Skeletal muscle satellite cell (primary cell): Measurements from ENCODE around the gene MEN1.

Experiments
- H3K27me3 ChIP-seq: 2 replicates; pipeline ENCODE4 v1.7.0; 2013; ENCODE audit warnings: low read length; ENCODE audit not compliant: control insufficient read depth, insufficient read depth
- H3K36me3 ChIP-seq: 2 replicates; pipeline ENCODE4 v1.7.0; 2013; ENCODE audit warnings: mild to moderate bottlenecking, control low read depth, low read length; ENCODE audit not compliant: insufficient read depth
- H3K4me1 ChIP-seq: 2 replicates; pipeline ENCODE4 v1.7.0; 2013; ENCODE audit warnings: low read length; ENCODE audit not compliant: control insufficient read depth, insufficient read depth
- H3K4me2 ChIP-seq: 2 replicates; pipeline ENCODE4 v1.7.0; 2013; ENCODE audit warnings: mild to moderate bottlenecking, low read length
- H3K4me3 ChIP-seq: 2 replicates; pipeline ENCODE4 v1.7.0; 2013; ENCODE audit warnings: low read length
- H3K9ac ChIP-seq: 2 replicates; pipeline ENCODE4 v1.7.0; 2013; ENCODE audit warnings: mild to moderate bottlenecking, low read depth, low read length, moderate library complexity
- H3K9me3 ChIP-seq: replicated peaks from 2 replicates; pipeline ENCODE4 v1.7.0; 2013; ENCODE audit warnings: mild to moderate bottlenecking, control low read depth, low read length

The MEN1 gene

GRCh38 chr11:64835616-64836447, 25.5 kb upstream of the MEN1 start:
- Histone ChIP-seq H3K4me2 (no peak overlapping the region), H3K9me3 (no peaks in the 10 kb centered on the region), H3K4me1 (peaks cover 6% of the 10 kb centered on the region), H3K4me3 (no peak overlapping the region), H3K36me3 (no peaks in the 10 kb centered on the region), H3K27me3 (peaks cover 4% of the 10 kb centered on the region), H3K9ac (no peak overlapping the region)

- no peaks in the 10 kb centered on the region for H3K36me3 ChIP-seq
- H3K4me3 ChIP-seq, result no peak overlapping the region
- no peak overlapping the region for H3K4me2 ChIP-seq
- no peak overlapping the region for H3K9ac ChIP-seq
- no peaks in the 10 kb centered on the region for H3K9me3 ChIP-seq
- peaks cover 6% of the 10 kb centered on the region for H3K4me1 ChIP-seq
- H3K27me3 ChIP-seq, result peaks cover 11% of the 10 kb centered on the region
Observed at GRCh38 chr11:64834723-64835615, 24.6 kb upstream of the MEN1 start.

GRCh38 chr11:64834031-64834722, 23.8 kb upstream of the MEN1 start:
- Histone ChIP-seq H3K27me3 (peaks cover 14% of the 10 kb centered on the region), H3K4me2 (no peak overlapping the region), H3K9me3 (no peaks in the 10 kb centered on the region), H3K4me1 (peaks cover 6% of the 10 kb centered on the region), H3K4me3 (no peak overlapping the region), H3K9ac (no peak overlapping the region), H3K36me3 (no peaks in the 10 kb centered on the region)

GRCh38 chr11:64833509-64833908, 23.2 kb upstream of the MEN1 start:
- Histone ChIP-seq H3K27me3 (peaks cover 15% of the 10 kb centered on the region), H3K4me1 (peaks cover 6% of the 10 kb centered on the region), H3K4me2 (no peak overlapping the region), H3K9ac (no peak overlapping the region), H3K4me3 (no peak overlapping the region), H3K36me3 (no peaks in the 10 kb centered on the region), H3K9me3 (no peaks in the 10 kb centered on the region)

- Histone ChIP-seq H3K4me2 (no peak overlapping the region), H3K9me3 (no peaks in the 10 kb centered on the region), H3K4me1 (peaks cover 6% of the 10 kb centered on the region), H3K9ac (no peak overlapping the region), H3K4me3 (no peak overlapping the region), H3K36me3 (no peaks in the 10 kb centered on the region), H3K27me3 (peaks cover 16% of the 10 kb centered on the region)
Observed at GRCh38 chr11:64833198-64833502, 22.8 kb upstream of the MEN1 start.

- Histone ChIP-seq H3K27me3 (peaks cover 21% of the 10 kb centered on the region), H3K9me3 (no peaks in the 10 kb centered on the region), H3K9ac (no peak overlapping the region), H3K36me3 (no peaks in the 10 kb centered on the region), H3K4me3 (no peak overlapping the region), H3K4me2 (no peak overlapping the region), H3K4me1 (peaks cover 6% of the 10 kb centered on the region)
Observed at GRCh38 chr11:64832467-64833197, 22.3 kb upstream of the MEN1 start.

- no peak overlapping the region for H3K4me2 ChIP-seq
- H3K9me3 ChIP-seq, result no peaks in the 10 kb centered on the region
- H3K4me3 ChIP-seq, result no peak overlapping the region
- peaks cover 6% of the 10 kb centered on the region for H3K4me1 ChIP-seq
- H3K27me3 ChIP-seq, result peaks cover 33% of the 10 kb centered on the region
- H3K9ac ChIP-seq, result no peak overlapping the region
- no peaks in the 10 kb centered on the region for H3K36me3 ChIP-seq
Observed at GRCh38 chr11:64831411-64831891, 21.1 kb upstream of the MEN1 start.

- H3K4me3 ChIP-seq, result no peak overlapping the region
- no peaks in the 10 kb centered on the region for H3K9me3 ChIP-seq
- H3K4me1 ChIP-seq, result no peaks in the 10 kb centered on the region
- no peak overlapping the region for H3K9ac ChIP-seq
- no peak overlapping the region for H3K4me2 ChIP-seq
- no peaks in the 10 kb centered on the region for H3K36me3 ChIP-seq
- H3K27me3 ChIP-seq, result peaks cover 40% of the 10 kb centered on the region
Observed at GRCh38 chr11:64829536-64830251, 19.3 kb upstream of the MEN1 start.

GRCh38 chr11:64827451-64827839, 17.1 kb upstream of the MEN1 start:
- Histone ChIP-seq H3K4me3 (no peak overlapping the region), H3K9ac (no peak overlapping the region), H3K27me3 (peaks cover 51% of the 10 kb centered on the region), H3K4me1 (no peaks in the 10 kb centered on the region), H3K9me3 (no peaks in the 10 kb centered on the region), H3K4me2 (no peak overlapping the region), H3K36me3 (no peaks in the 10 kb centered on the region)

- Histone ChIP-seq H3K36me3 (no peaks in the 10 kb centered on the region), H3K4me2 (no peak overlapping the region), H3K4me1 (no peaks in the 10 kb centered on the region), H3K9ac (no peak overlapping the region), H3K9me3 (no peaks in the 10 kb centered on the region), H3K4me3 (no peak overlapping the region), H3K27me3 (peaks cover 47% of the 10 kb centered on the region)
Observed at GRCh38 chr11:64826578-64827450, 16.5 kb upstream of the MEN1 start.
